Activated CD4-positive, alpha-beta T cell treated with anti-CD3 and anti-CD28 coated beads, Interleukin-2, amount 50 U/mL, for 24 hours (primary cell): ENCODE measurements around the gene LIX1.
"Not testable (repeated sequence)": the region's sequence is repeated elsewhere in the genome, so short reads cannot be mapped to it uniquely, and the experiment has no call there.

Source experiments
- DNase-seq, 2 donors: peaks; one replicate each; pipeline ENCODE4 v3.0.0-alpha.2; 2020; ENCODE audit warnings: low read depth in 1 of 2, low spot score in 1 of 2

The LIX1 gene

GRCh38 chr5:97105501-97106215 lies 36.8 kb downstream of the LIX1 start:
- no peak for DNase-seq

GRCh38 chr5:97102010-97102470 lies 40.4 kb downstream of the LIX1 start:
- no peak for DNase-seq

- no peak for DNase-seq
Observed at GRCh38 chr5:97101189-97101910, 41.1 kb downstream of the LIX1 start.

- DNase-seq, result no peak
Observed at GRCh38 chr5:97100476-97100875, 41.9 kb downstream of the LIX1 start.

- DNase-seq, result no peak
Observed at GRCh38 chr5:97098922-97099321, 43.5 kb downstream of the LIX1 start.

- no peak for DNase-seq
Observed at GRCh38 chr5:97097326-97098230, 44.8 kb downstream of the LIX1 start.

GRCh38 chr5:97096846-97097245 lies 45.6 kb downstream of the LIX1 start:
- DNase-seq, result no peak

- no peak for DNase-seq
Observed at GRCh38 chr5:97096191-97096590, 46.2 kb downstream of the LIX1 start.

GRCh38 chr5:97095318-97095732 lies 47.1 kb downstream of the LIX1 start:
- no peak for DNase-seq

GRCh38 chr5:97094579-97095317 lies 47.7 kb downstream of the LIX1 start:
- peak in 1 of 2 donors; percentile 6 for DNase-seq

GRCh38 chr5:97093193-97093592 lies 49.2 kb downstream of the LIX1 start:
- DNase-seq, result no peak

GRCh38 chr5:97090944-97091343 lies 51.5 kb downstream of the LIX1 start:
- DNase-seq, result no peak

GRCh38 chr5:97089149-97089801 lies 53.1 kb downstream of the LIX1 start:
- no peak for DNase-seq

- DNase-seq, result no peak
Observed at GRCh38 chr5:97088774-97089148, 53.6 kb downstream of the LIX1 start.

- DNase-seq, result no peak
Observed at GRCh38 chr5:97087138-97087537, 55.3 kb downstream of the LIX1 start.

- no peak for DNase-seq
Observed at GRCh38 chr5:97085459-97086181, 56.8 kb downstream of the LIX1 start.

GRCh38 chr5:97084782-97085458 lies 57.5 kb downstream of the LIX1 start:
- DNase-seq, result not testable (repeated sequence)

GRCh38 chr5:97078958-97079743 lies 63.3 kb downstream of the LIX1 start:
- DNase-seq, result no peak
